Measurements from ENCODE around the gene SLC12A8. TPM values are rescaled to one million over a fixed set of nuclear protein-coding genes. Genes with fewer than 3 reads are reported as not detected.

SLC12A8 gene
- total RNA-seq, 1 donor from 2014 or later, result 2.2 TPM

- Mint-ChIP-seq H3K27me3 (ENCODE audit: insufficient read depth, low read depth) (peaks cover under 1% of the 10 kb centered on the region), H3K9me3 (peaks cover 9% of the 10 kb centered on the region), H3K36me3 (peaks cover 5% of the 10 kb centered on the region), H3K4me1 (peaks cover 11% of the 10 kb centered on the region), H3K4me3 (no peak overlapping the region), H3K27ac (no peak overlapping the region)
- no peaks in the 10 kb centered on the region for H3K9me3 ChIP-seq (ENCODE audit: low read depth)
- H2AFZ ChIP-seq (replicated peaks), result no peak overlapping the region
- no peaks in the 10 kb centered on the region for H3K79me2 ChIP-seq (ENCODE audit: low read depth)
- TF ChIP-seq CTCF (IDR thresholded peaks at IDR 0.05), result no peak
- TF ChIP-seq EZH2 (IDR thresholded peaks at IDR 0.05), result no peak
- no peak for TF ChIP-seq EZH2phosphoT487 (IDR thresholded peaks at IDR 0.05)
- no peak for DNase-seq (ENCODE audit: low spot score)
- no peak overlapping the region for H3K27ac ChIP-seq
- no peaks in the 10 kb centered on the region for H3K36me3 ChIP-seq
- no peak overlapping the region for H3K4me3 ChIP-seq
- H3K4me2 ChIP-seq, result no peak overlapping the region
- H3K27me3 ChIP-seq, result no peaks in the 10 kb centered on the region
- no peaks in the 10 kb centered on the region for H4K20me1 ChIP-seq (ENCODE audit: low read depth)
- no peaks in the 10 kb centered on the region for H3F3A ChIP-seq (ENCODE audit: low read depth)
- no peak overlapping the region for H3K9ac ChIP-seq
- H3K4me1 ChIP-seq, result no peaks in the 10 kb centered on the region
Measured at GRCh38 chr3:125103406-125103805, 109.1 kb downstream of the SLC12A8 start.

- Histone ChIP-seq H3K36me3 (no peaks in the 10 kb centered on the region), H3K27ac (no peak overlapping the region), H3K9me3 (ENCODE audit: low read depth) (no peaks in the 10 kb centered on the region), H3K9ac (no peak overlapping the region), H3K4me3 (no peak overlapping the region), H3K27me3 (no peaks in the 10 kb centered on the region), H4K20me1 (ENCODE audit: low read depth) (no peaks in the 10 kb centered on the region), H3K79me2 (ENCODE audit: low read depth) (no peaks in the 10 kb centered on the region), H2AFZ (replicated peaks) (no peak overlapping the region), H3F3A (ENCODE audit: low read depth) (no peaks in the 10 kb centered on the region), H3K4me2 (no peak overlapping the region), H3K4me1 (no peaks in the 10 kb centered on the region)
- Mint-ChIP-seq H3K4me3 (no peak overlapping the region), H3K27ac (no peak overlapping the region), H3K36me3 (peaks cover 6% of the 10 kb centered on the region), H3K9me3 (peaks cover 9% of the 10 kb centered on the region), H3K27me3 (ENCODE audit: insufficient read depth, low read depth) (no peaks in the 10 kb centered on the region), H3K4me1 (peaks cover 11% of the 10 kb centered on the region)
- no peak for DNase-seq (ENCODE audit: low spot score)
- TF ChIP-seq CTCF (IDR thresholded peaks at IDR 0.05), result no peak
- no peak for TF ChIP-seq EZH2 (IDR thresholded peaks at IDR 0.05)
- no peak for TF ChIP-seq EZH2phosphoT487 (IDR thresholded peaks at IDR 0.05)
Measured at GRCh38 chr3:125102470-125102869, 110.1 kb downstream of the SLC12A8 start.

GRCh38 chr3:125098611-125099291, 113.8 kb downstream of the SLC12A8 start:
- Histone ChIP-seq H3K9ac (no peak overlapping the region), H3K4me1 (no peaks in the 10 kb centered on the region), H3K9me3 (ENCODE audit: low read depth) (no peaks in the 10 kb centered on the region), H3K4me2 (no peak overlapping the region), H3K79me2 (ENCODE audit: low read depth) (no peaks in the 10 kb centered on the region), H3K4me3 (no peak overlapping the region), H2AFZ (replicated peaks) (no peak overlapping the region), H3K27me3 (no peaks in the 10 kb centered on the region), H4K20me1 (ENCODE audit: low read depth) (no peaks in the 10 kb centered on the region), H3K27ac (no peak overlapping the region), H3K36me3 (no peaks in the 10 kb centered on the region), H3F3A (ENCODE audit: low read depth) (no peaks in the 10 kb centered on the region)
- TF ChIP-seq EZH2 (IDR thresholded peaks at IDR 0.05) (no peak), EZH2phosphoT487 (IDR thresholded peaks at IDR 0.05) (no peak), CTCF (IDR thresholded peaks at IDR 0.05) (no peak)
- peaks cover 6% of the 10 kb centered on the region for H3K36me3 Mint-ChIP-seq
- no peaks in the 10 kb centered on the region for H3K27me3 Mint-ChIP-seq (ENCODE audit: insufficient read depth, low read depth)
- no peak overlapping the region for H3K27ac Mint-ChIP-seq
- DNase-seq (ENCODE audit: low spot score), result peak; percentile 26
- peaks cover 4% of the 10 kb centered on the region for H3K4me1 Mint-ChIP-seq
- no peak overlapping the region for H3K4me3 Mint-ChIP-seq
- H3K9me3 Mint-ChIP-seq, result peaks cover 9% of the 10 kb centered on the region
